Coronary artery (tissue), 2 donors: ENCODE measurements around the gene IRF7.

Source experiments
- DNase-seq: peaks from one replicate; pipeline ENCODE4 v3.0.0-alpha.2; 2017; ENCODE audit warnings: low spot score
- H3K27ac ChIP-seq, 2 donors: fragments of 200-600 bp; sonication (generic); one replicate each; pipeline ENCODE4 v1.5.1; 2016 to 2019
- H3K4me3 ChIP-seq: fragments of 200-600 bp; sonication (generic); 2 replicates; pipeline ENCODE4 v1.5.1; 2016; ENCODE audit warnings: mild to moderate bottlenecking, moderate library complexity
- TF ChIP-seq, protein P1 (sequence below): fragments of 200-600 bp; sonication (generic); IDR thresholded peaks from one replicate; pipeline ENCODE4 v1.5.1; 2019; ENCODE audit warnings: antibody characterized with exemption

The IRF7 gene

DNA sequence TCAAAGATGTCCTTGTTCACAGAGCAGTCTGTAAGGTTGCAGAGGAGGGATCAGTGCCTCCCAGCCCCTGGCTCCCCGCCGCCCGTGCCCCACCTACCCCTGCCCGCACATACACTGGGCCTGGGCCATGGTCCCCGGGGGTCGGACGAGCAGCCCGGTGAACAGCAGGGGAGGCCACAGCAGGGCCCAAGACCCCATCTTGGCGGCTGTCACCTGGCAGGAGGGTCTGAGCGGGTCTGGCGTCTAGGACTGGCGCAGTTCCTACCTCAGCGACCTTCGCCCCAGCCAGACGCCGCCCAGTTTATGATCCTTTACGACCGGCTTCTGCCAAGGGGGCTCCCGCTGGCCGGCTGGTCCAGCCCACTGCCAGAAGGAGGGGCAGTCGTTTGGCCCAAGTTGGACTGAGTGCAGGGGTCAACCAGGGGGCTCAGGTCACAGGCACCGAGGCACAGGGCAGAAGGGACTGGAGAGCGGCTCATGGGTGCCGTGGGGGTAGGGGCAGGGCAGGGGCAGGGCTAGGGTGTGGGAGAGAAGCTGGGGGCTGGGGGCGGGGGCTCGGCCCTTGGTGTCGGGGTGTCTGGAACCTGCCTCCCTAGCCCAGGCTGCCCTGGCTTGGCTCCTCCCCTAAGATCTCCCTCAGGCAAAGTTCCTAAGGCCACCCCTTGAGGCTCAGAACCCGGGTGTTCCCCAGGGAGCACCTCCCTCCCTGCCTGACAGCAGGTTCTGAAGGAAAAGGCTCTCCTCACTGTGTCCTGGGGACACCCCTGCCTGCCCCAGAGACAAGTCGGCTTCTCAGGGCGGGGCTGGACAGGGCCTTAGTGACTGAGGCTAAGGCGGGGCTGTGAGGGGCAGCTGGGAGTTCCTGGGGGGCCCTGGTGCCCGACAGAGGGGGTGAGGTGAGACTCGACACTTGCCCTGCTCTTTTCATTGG, 9.2 kb upstream of the IRF7 start, which contains the start of gene CDHR5:
TSS of gene CDHR5 (minus strand) at position 251 of the 931 bp plus-strand sequence. CDS start at position 198, 53 bp downstream.
- no peak for DNase-seq
- TF ChIP-seq, protein P1, sequence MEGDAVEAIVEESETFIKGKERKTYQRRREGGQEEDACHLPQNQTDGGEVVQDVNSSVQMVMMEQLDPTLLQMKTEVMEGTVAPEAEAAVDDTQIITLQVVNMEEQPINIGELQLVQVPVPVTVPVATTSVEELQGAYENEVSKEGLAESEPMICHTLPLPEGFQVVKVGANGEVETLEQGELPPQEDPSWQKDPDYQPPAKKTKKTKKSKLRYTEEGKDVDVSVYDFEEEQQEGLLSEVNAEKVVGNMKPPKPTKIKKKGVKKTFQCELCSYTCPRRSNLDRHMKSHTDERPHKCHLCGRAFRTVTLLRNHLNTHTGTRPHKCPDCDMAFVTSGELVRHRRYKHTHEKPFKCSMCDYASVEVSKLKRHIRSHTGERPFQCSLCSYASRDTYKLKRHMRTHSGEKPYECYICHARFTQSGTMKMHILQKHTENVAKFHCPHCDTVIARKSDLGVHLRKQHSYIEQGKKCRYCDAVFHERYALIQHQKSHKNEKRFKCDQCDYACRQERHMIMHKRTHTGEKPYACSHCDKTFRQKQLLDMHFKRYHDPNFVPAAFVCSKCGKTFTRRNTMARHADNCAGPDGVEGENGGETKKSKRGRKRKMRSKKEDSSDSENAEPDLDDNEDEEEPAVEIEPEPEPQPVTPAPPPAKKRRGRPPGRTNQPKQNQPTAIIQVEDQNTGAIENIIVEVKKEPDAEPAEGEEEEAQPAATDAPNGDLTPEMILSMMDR: no peak
- H3K4me3 ChIP-seq: no peak within 1 kb of the TSS
- H3K27ac ChIP-seq: no peak within 1 kb of the TSS

DNA sequence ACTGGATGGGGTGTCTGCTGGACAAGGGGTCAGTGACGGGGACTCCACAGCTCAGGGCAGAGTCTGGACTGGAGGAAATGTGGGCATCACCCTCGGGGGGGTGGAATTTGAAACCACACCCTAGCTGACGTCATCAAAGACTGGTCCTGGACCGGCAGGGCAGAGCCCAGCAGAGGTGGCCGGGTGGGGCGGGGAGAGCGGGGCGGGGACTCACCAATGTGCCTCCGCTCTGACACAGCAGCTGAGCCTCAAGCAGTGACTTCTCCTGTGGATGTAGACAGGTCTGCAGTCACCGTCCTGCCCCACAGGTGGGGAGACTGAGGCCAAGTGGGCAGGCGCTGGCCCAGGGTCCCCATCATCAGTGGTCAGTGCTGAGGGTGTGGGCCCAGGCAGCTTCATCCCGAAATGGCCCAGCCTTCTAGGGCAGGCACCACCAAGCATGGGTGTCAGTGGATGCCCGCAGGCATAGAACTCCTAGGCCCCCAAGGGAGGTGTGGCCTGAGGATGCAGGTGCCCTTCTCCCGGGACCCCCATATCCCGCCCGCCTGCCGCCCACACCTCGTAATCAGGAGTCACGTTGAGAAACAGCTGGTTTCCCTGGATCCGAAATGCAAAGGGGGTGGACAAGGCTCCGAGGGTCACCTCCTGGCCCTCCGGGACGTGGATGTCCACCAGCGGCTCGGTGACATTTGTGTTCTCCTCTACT, 8.4 kb upstream of the IRF7 start:
- peak; percentile 69 for DNase-seq
- TF ChIP-seq, protein P1: no peak
- no peak overlapping the region for H3K27ac ChIP-seq
- no peak overlapping the region for H3K4me3 ChIP-seq

DNA sequence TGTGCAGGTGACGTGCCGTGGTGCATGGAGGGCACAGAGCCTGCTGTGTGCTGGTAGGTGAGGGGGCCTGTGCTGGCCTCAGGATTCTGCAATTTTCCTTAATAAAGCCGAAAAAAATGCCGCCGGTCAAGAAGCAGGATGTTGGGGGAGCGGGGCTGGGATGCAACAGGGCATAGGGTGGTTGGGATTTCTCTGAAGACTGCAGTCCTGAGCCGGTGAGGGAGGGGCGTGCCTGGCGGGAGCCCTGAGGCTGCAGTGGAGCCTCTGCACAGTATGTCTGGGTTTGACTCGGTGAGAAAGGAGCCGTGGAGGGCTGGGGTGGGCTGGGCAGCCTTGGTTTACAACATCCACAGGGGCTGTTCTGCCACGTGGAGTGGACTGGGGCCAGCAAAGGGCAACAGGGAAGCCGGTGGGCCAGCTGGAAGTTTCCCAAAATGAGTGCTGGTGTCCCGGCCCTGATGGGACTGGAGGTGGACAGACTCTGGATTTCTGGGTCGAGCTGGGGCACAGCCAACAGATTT, 7.7 kb upstream of the IRF7 start:
- DNase-seq: no peak
- TF ChIP-seq, protein P1: no peak
- H3K27ac ChIP-seq: no peak overlapping the region
- no peak overlapping the region for H3K4me3 ChIP-seq

- Histone ChIP-seq H3K27ac (no peak overlapping the region), H3K4me3 (no peak overlapping the region)
- TF ChIP-seq, protein P1: no peak
- DNase-seq: no peak
These were observed 6.1 kb upstream of the IRF7 start for GRCh38 chr11:621838-622237.

GRCh38 chr11:620935-621814, 5.4 kb upstream of the IRF7 start:
- H3K27ac ChIP-seq: no peak overlapping the region
- H3K4me3 ChIP-seq: no peak overlapping the region

GRCh38 chr11:620201-620600, 4.5 kb upstream of the IRF7 start:
- no peak for DNase-seq
- Histone ChIP-seq H3K27ac (no peak overlapping the region), H3K4me3 (no peak overlapping the region)
- TF ChIP-seq, protein P1: no peak

More at GRCh38 chr11:620935-621814, 5.4 kb upstream of the IRF7 start:
- no peak for DNase-seq
- TF ChIP-seq, protein P1: no peak
